MCF 10A (cell line): ENCODE results near the gene ASGR2. TPM values are rescaled to one million over a fixed set of nuclear protein-coding genes. Genes with fewer than 3 reads are reported as not detected.
"Not testable (repeated sequence)": the region's sequence is repeated elsewhere in the genome, so short reads cannot be mapped to it uniquely, and the experiment has no call there.

Experiments
- BruUV-seq: library from RNA; stranded (reverse); fragments of 400-500 nt; replicated peaks from 2 replicates; lab custom pipeline; 2021; lab: Mats Ljungman, UMichigan
- CTCF ChIA-PET: fragments of 300-600 bp; sonication (Branson Sonifier 250); formaldehyde crosslinking; extraction: SDS; loops from one replicate; lab custom pipeline; 2021; ENCODE audit warnings: antibody characterized with exemption, inconsistent platforms; lab: Yijun Ruan, JAX
- POLR2A ChIA-PET: fragments of 300-600, 350-650 bp; sonication (Branson Sonifier 250); formaldehyde crosslinking; extraction: SDS; loops from one replicate; lab custom pipeline; 2020; ENCODE audit warnings: antibody characterized with exemption, inconsistent platforms; lab: Yijun Ruan, JAX
- DNase-seq: peaks from one replicate; pipeline ENCODE4 v3.0.0-alpha.2; 2018; ENCODE audit not compliant: unreplicated experiment
- H3K27ac Mint-ChIP-seq: one replicate; pipeline ENCODE4 v1.8.0; 2022; ENCODE audit warnings: mild to moderate bottlenecking, low read depth, mixed read lengths; ENCODE audit not compliant: unreplicated experiment
- H3K27me3 Mint-ChIP-seq: one replicate; pipeline ENCODE4 v1.8.0; 2022; ENCODE audit warnings: mixed read lengths; ENCODE audit not compliant: insufficient read depth, unreplicated experiment
- H3K36me3 Mint-ChIP-seq: one replicate; pipeline ENCODE4 v1.8.0; 2022; ENCODE audit warnings: mild to moderate bottlenecking, moderate library complexity, mixed read lengths; ENCODE audit not compliant: insufficient read depth, unreplicated experiment
- H3K4me1 Mint-ChIP-seq: one replicate; pipeline ENCODE4 v1.8.0; 2022; ENCODE audit warnings: mixed read lengths; ENCODE audit not compliant: insufficient read depth, unreplicated experiment
- H3K4me3 Mint-ChIP-seq: one replicate; pipeline ENCODE4 v1.8.0; 2022; ENCODE audit warnings: mild to moderate bottlenecking, moderate library complexity, mixed read lengths; ENCODE audit not compliant: unreplicated experiment
- H3K9me3 Mint-ChIP-seq: one replicate; pipeline ENCODE4 v1.8.0; 2022; ENCODE audit warnings: mixed read lengths; ENCODE audit not compliant: unreplicated experiment
- intact Hi-C: fragments of 100-400 bp; cut with micrococcal nuclease; formaldehyde crosslinking; loops from 2 replicates; pipeline ENCODE4 v1.14.1; 2022
- total RNA-seq: library from RNA; stranded (reverse); gene quantifications from 2 replicates; pipeline ENCODE4 v1.2.3, GENCODE V29; 2022
- TF ChIP-seq, protein P1 (sequence below): fragments of 200-600 bp; IDR thresholded peaks from one replicate; pipeline ENCODE4 v1.8.0; 2022; ENCODE audit warnings: antibody characterized with exemption, mild to moderate bottlenecking; ENCODE audit not compliant: unreplicated experiment

The ASGR2 gene
- total RNA-seq, 1 experiment from 2014 or later, result not detected

DNA sequence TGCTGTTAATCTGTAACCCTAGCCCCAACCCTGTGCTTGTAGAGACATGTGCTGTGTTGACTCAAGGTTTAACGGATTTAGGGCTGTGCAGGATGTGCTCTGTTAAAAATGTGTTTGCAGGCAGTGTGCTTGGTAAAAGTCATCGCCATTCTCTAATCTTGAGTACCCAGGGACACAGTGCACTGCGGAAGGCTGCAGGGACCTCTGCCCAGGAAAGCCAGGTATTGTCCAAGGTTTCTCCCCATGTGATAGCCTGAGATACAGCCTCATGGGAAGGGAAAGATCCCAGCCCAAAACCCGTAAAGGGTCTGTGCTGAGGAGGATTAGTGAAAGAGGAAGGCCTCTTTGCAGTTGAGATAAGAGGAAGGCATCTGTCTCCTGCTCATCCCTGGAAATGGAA, 26.2 kb downstream of the ASGR2 start:
- H3K4me1 Mint-ChIP-seq, result peaks cover 21% of the 10 kb centered on the region
- H3K4me3 Mint-ChIP-seq, intact Hi-C loops, BruUV-seq, CTCF ChIA-PET, H3K36me3 Mint-ChIP-seq, POLR2A ChIA-PET, H3K27me3 Mint-ChIP-seq, H3K27ac Mint-ChIP-seq, H3K9me3 Mint-ChIP-seq: not testable (repeated sequence)
- peak; percentile 13 for DNase-seq

DNA sequence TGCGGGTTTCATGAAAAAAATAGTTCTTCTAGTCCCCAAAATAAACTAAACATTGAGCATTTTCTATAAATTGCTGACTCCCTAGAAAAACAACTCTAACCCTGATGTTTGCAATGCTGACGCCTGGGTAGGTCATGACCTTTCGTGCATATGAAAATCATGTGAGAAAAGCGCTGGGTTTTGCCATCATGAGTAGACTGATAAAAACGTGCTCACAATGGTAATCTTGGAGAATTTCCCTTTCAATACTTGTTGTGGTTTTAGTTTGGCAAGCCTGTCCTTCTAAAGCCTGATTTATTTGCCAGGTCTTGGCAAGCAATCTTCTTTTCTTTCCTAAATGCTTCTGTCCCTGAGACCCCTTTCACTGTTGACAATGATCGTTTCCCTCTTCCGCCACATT, 30.5 kb downstream of the ASGR2 start:
- Mint-ChIP-seq H3K4me3 (no peak overlapping the region), H3K36me3 (no peaks in the 10 kb centered on the region), H3K4me1 (peaks cover 24% of the 10 kb centered on the region), H3K27ac (no peak overlapping the region), H3K27me3 (no peaks in the 10 kb centered on the region), H3K9me3 (no peaks in the 10 kb centered on the region)
- TF ChIP-seq, protein P1, sequence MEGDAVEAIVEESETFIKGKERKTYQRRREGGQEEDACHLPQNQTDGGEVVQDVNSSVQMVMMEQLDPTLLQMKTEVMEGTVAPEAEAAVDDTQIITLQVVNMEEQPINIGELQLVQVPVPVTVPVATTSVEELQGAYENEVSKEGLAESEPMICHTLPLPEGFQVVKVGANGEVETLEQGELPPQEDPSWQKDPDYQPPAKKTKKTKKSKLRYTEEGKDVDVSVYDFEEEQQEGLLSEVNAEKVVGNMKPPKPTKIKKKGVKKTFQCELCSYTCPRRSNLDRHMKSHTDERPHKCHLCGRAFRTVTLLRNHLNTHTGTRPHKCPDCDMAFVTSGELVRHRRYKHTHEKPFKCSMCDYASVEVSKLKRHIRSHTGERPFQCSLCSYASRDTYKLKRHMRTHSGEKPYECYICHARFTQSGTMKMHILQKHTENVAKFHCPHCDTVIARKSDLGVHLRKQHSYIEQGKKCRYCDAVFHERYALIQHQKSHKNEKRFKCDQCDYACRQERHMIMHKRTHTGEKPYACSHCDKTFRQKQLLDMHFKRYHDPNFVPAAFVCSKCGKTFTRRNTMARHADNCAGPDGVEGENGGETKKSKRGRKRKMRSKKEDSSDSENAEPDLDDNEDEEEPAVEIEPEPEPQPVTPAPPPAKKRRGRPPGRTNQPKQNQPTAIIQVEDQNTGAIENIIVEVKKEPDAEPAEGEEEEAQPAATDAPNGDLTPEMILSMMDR, result no peak
- no TSS peak for BruUV-seq
- no peak for DNase-seq
- intact Hi-C loops, result no loop called here
- ChIA-PET POLR2A (no interaction called here), CTCF (interaction anchor here (0.7 kb wide), 1 partner anchor 18 kb away, joined by 3 read pairs; no protein-coding TSS in a partner anchor)

DNA sequence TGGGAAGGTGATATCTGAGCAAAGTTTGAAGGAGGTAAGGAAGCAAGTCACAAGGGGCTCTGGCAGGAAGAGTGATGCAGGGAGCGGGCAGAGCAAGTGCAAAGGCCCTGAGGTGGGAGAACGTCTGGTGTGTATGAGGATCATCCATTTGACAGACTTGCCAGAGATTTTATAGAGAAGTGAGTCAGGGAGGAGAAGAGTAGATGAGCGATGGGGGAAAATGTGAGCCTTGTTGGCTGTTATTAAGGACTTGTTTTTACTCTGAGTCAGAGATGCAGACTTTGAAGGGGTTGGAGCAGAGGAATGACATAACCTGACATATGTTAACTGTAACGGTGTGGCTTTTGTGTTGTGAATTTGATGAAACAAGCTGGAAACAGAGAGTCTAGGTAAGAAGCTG, 31.0 kb downstream of the ASGR2 start:
- H3K4me3 Mint-ChIP-seq, result no peak overlapping the region
- no peaks in the 10 kb centered on the region for H3K27me3 Mint-ChIP-seq
- POLR2A ChIA-PET, result no interaction called here
- no TSS peak for BruUV-seq
- no peak for DNase-seq
- peaks cover 22% of the 10 kb centered on the region for H3K4me1 Mint-ChIP-seq
- no peaks in the 10 kb centered on the region for H3K36me3 Mint-ChIP-seq
- TF ChIP-seq, protein P1, result no peak
- H3K9me3 Mint-ChIP-seq, result no peaks in the 10 kb centered on the region
- intact Hi-C loops, result no loop called here
- CTCF ChIA-PET, result interaction anchor here (0.7 kb wide), 1 partner anchor 18 kb away, joined by 3 read pairs; no protein-coding TSS in a partner anchor
- no peak overlapping the region for H3K27ac Mint-ChIP-seq

DNA sequence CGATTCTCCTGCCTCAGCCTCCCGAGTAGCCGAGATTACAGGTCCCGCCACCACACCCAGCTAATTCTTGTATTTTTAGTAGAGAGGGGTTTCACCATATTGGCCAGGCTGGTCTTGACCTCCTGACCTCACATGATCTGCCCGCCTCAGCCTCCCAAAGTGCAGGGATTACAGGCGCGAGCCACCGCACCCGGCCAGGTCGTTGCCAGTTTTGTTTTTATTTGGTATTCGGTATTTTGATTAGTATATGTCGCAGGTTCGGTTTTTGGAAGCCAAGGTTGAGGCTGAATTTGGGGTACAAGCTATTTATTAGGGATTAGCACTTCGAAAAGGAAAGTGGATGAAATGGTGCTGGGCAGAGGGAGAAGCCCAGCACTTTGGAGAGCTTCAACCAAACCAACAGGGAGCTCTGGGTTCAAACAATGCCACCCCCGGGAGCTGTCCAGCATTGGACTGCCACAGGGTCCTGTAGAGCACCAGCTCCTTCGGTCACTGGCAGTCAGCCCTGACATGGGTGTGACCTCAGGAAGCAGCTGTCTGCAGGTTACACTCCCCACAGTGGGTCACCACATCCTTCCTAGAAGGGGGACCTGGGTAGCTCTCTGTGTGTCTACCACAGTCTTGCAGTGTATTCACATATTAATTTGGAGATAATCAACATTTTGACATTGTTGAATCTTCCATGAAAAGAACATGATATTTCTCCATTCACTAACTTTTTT, 33.1 kb downstream of the ASGR2 start:
- POLR2A ChIA-PET, result interaction anchor here (1.1 kb wide), 1 partner anchor 18 kb away, joined by 3 read pairs; no protein-coding TSS in a partner anchor
- H3K27me3 Mint-ChIP-seq, result no peaks in the 10 kb centered on the region
- TF ChIP-seq, protein P1, result no peak
- CTCF ChIA-PET, result interaction anchor here (0.6 to 0.8 kb wide), 3 partner anchors 14 to 114 kb away, joined by 3 to 4 read pairs (median 3); no protein-coding TSS in a partner anchor
- no peaks in the 10 kb centered on the region for H3K36me3 Mint-ChIP-seq
- no peak overlapping the region for H3K27ac Mint-ChIP-seq
- peaks cover 14% of the 10 kb centered on the region for H3K4me1 Mint-ChIP-seq
- H3K4me3 Mint-ChIP-seq, result no peak overlapping the region
- intact Hi-C loops, result no loop called here
- no peaks in the 10 kb centered on the region for H3K9me3 Mint-ChIP-seq
- DNase-seq, result no peak
- BruUV-seq, result no TSS peak
